ENCODE results near the gene PTCD1.
A peak's percentile ranks its signal among the peaks of the same experiment; 100 is the strongest.

The PTCD1 gene

GRCh38 chr7:99468336-99468918 is 29.8 kb upstream of the PTCD1 start:
- H2AK5ac ChIP-seq (ENCODE audit: low read length, severe bottlenecking): no peak overlapping the region
- no peak overlapping the region for H2BK12ac ChIP-seq (ENCODE audit: low read length in 2 of 2)
- no peak overlapping the region for H2AFZ ChIP-seq (ENCODE audit: low read depth, low read length)
- no peaks in the 10 kb centered on the region for H3K79me1 ChIP-seq (replicated peaks; ENCODE audit: low read length, poor library complexity, severe bottlenecking)
- H3K18ac ChIP-seq (ENCODE audit: low read depth in 1 of 2, low read length in 2 of 2): no peak overlapping the region
- H3K4me1 ChIP-seq (ENCODE audit: control insufficient read depth, insufficient read depth, low read depth, low read length): peaks cover 6% of the 10 kb centered on the region
- H3K9me3 ChIP-seq (ENCODE audit: control insufficient read depth, low read length): no peaks in the 10 kb centered on the region
- no peak overlapping the region for H4K8ac ChIP-seq (ENCODE audit: low read length)
- no peak overlapping the region for H3K23ac ChIP-seq (ENCODE audit: low read length in 2 of 2)
- no peak overlapping the region for H2BK120ac ChIP-seq (ENCODE audit: low read depth, low read length)
- no peaks in the 10 kb centered on the region for H3K27me3 ChIP-seq (ENCODE audit: control insufficient read depth in 1 of 2, insufficient read depth in 1 of 2, low read length in 2 of 2)
- no peak overlapping the region for H2BK5ac ChIP-seq (ENCODE audit: low read depth, low read length, poor library complexity, severe bottlenecking)
- no peak overlapping the region for H3K4me3 ChIP-seq (ENCODE audit: insufficient read depth in 1 of 2, low read depth in 1 of 2, low read length in 2 of 2)
- peaks cover 6% of the 10 kb centered on the region in 2 experiments for H3K36me3 ChIP-seq (ENCODE audit: control insufficient read depth in 1 of 2, insufficient read depth in 2 of 2, low read depth in 1 of 2, low read length in 2 of 2)
- no peak overlapping the region for H3K27ac ChIP-seq (ENCODE audit: low read length, poor library complexity, severe bottlenecking)
- H2BK15ac ChIP-seq (ENCODE audit: low read depth, poor library complexity, severe bottlenecking): no peak overlapping the region
- H3K14ac ChIP-seq (ENCODE audit: low read length in 2 of 2): no peak overlapping the region
- H3K9ac ChIP-seq (ENCODE audit: low read length): no peak overlapping the region
- DNase-seq: no peak
- no peak overlapping the region for H4K91ac ChIP-seq (ENCODE audit: low read length)
- H3K4ac ChIP-seq (ENCODE audit: low read depth in 1 of 2, low read length in 2 of 2): no peak overlapping the region
- WGBS: 94% methylated on average over 29 of the region's 29 CpGs
- H3K4me2 ChIP-seq (ENCODE audit: low read length, poor library complexity, severe bottlenecking): no peak overlapping the region

DNA sequence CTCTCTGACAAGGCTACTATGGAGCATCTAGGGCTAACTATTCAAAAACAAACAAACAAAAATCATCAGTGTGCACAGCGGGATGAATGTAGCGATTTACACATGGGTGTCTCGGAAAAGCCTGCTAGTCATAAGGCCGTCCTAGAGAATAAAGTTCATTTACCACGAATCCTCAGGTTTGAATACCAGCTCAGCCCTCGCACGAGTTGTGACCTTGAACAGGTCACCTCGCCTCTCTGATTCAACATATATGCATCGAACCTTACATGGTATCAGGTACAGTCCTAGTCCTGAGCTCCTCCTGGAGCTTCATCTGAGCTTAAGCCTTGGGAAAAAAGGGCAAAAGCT is 26.8 kb upstream of the PTCD1 start:
- Histone ChIP-seq H4K8ac (ENCODE audit: low read length) (peak overlapping the region; percentile 38), H3K79me1 (replicated peaks; ENCODE audit: low read length, poor library complexity, severe bottlenecking) (no peaks in the 10 kb centered on the region), H2BK12ac (ENCODE audit: low read length in 2 of 2) (no peak overlapping the region), H3K9ac (ENCODE audit: low read length) (peak overlapping the region; percentile 98), H3K4me2 (ENCODE audit: low read length, poor library complexity, severe bottlenecking) (peak overlapping the region; percentile 66), H3K4ac (ENCODE audit: low read depth in 1 of 2, low read length in 2 of 2) (peak overlapping the region in 1 of 2 experiments; percentile 72), H3K23ac (ENCODE audit: low read length in 2 of 2) (no peak overlapping the region), H4K91ac (ENCODE audit: low read length) (peak overlapping the region; percentile 12), H2BK120ac (ENCODE audit: low read depth, low read length) (no peak overlapping the region), H2BK5ac (ENCODE audit: low read depth, low read length, poor library complexity, severe bottlenecking) (no peak overlapping the region), H3K4me1 (ENCODE audit: control insufficient read depth, insufficient read depth, low read depth, low read length) (peaks cover 8% of the 10 kb centered on the region), H2AFZ (ENCODE audit: low read depth, low read length) (peak overlapping the region; percentile 75), H3K36me3 (ENCODE audit: control insufficient read depth in 1 of 2, insufficient read depth in 2 of 2, low read depth in 1 of 2, low read length in 2 of 2) (peaks cover 12 to 16% of the 10 kb centered on the region in 2 experiments), H2BK15ac (ENCODE audit: low read depth, poor library complexity, severe bottlenecking) (no peak overlapping the region), H3K18ac (ENCODE audit: low read depth in 1 of 2, low read length in 2 of 2) (peak overlapping the region in 1 of 2 experiments; percentile 85), H3K27me3 (ENCODE audit: control insufficient read depth in 1 of 2, insufficient read depth in 1 of 2, low read length in 2 of 2) (no peaks in the 10 kb centered on the region), H3K27ac (ENCODE audit: low read length, poor library complexity, severe bottlenecking) (peak overlapping the region; percentile 26), H2AK5ac (ENCODE audit: low read length, severe bottlenecking) (peak overlapping the region; percentile 53), H3K9me3 (ENCODE audit: control insufficient read depth, low read length) (no peaks in the 10 kb centered on the region), H3K14ac (ENCODE audit: low read length in 2 of 2) (peak overlapping the region in 1 of 2 experiments; percentile 91), H3K4me3 (ENCODE audit: insufficient read depth in 1 of 2, low read depth in 1 of 2, low read length in 2 of 2) (peak overlapping the region; percentile 72 to 98)
- DNase-seq: no peak
- 22% methylated on average over 9 of the region's 9 CpGs for WGBS

DNA sequence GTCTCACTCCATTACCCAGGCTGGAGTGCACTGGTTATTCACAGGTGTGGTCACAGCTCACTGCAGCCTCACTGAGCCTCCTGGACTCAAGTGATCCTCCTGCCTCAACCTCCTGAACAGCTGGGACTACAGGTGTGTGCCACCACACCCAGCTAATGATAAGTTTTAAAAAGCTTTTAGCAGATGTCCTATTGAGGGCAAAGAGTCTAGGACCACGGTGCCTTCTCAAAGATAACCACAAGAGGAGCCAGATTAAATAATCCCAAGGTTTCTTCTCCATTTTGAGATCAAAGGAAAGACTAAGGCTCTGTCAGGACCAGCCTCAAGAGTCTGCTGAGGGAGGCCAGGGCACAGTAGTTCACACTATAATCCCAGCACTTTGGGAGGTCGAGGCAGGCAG is 22.6 kb upstream of the PTCD1 start:
- no peak overlapping the region for H4K91ac ChIP-seq (ENCODE audit: low read length)
- H2BK5ac ChIP-seq (ENCODE audit: low read depth, low read length, poor library complexity, severe bottlenecking): no peak overlapping the region
- no peak overlapping the region for H3K18ac ChIP-seq (ENCODE audit: low read depth in 1 of 2, low read length in 2 of 2)
- peaks cover 11% of the 10 kb centered on the region for H3K79me1 ChIP-seq (replicated peaks; ENCODE audit: low read length, poor library complexity, severe bottlenecking)
- peaks cover 9% of the 10 kb centered on the region for H3K4me1 ChIP-seq (ENCODE audit: control insufficient read depth, insufficient read depth, low read depth, low read length)
- H2AK5ac ChIP-seq (ENCODE audit: low read length, severe bottlenecking): no peak overlapping the region
- H2BK120ac ChIP-seq (ENCODE audit: low read depth, low read length): no peak overlapping the region
- H3K23ac ChIP-seq (ENCODE audit: low read length in 2 of 2): no peak overlapping the region
- peaks cover 44 to 58% of the 10 kb centered on the region in 2 experiments for H3K36me3 ChIP-seq (ENCODE audit: control insufficient read depth in 1 of 2, insufficient read depth in 2 of 2, low read depth in 1 of 2, low read length in 2 of 2)
- no peak overlapping the region for H3K4ac ChIP-seq (ENCODE audit: low read depth in 1 of 2, low read length in 2 of 2)
- no peaks in the 10 kb centered on the region for H3K9me3 ChIP-seq (ENCODE audit: control insufficient read depth, low read length)
- no peak overlapping the region for H3K4me3 ChIP-seq (ENCODE audit: insufficient read depth in 1 of 2, low read depth in 1 of 2, low read length in 2 of 2)
- no peak overlapping the region for H3K9ac ChIP-seq (ENCODE audit: low read length)
- 98% methylated on average over 2 of the region's 2 CpGs for WGBS
- no peak overlapping the region for H3K4me2 ChIP-seq (ENCODE audit: low read length, poor library complexity, severe bottlenecking)
- H2BK15ac ChIP-seq (ENCODE audit: low read depth, poor library complexity, severe bottlenecking): no peak overlapping the region
- H3K27ac ChIP-seq (ENCODE audit: low read length, poor library complexity, severe bottlenecking): no peak overlapping the region
- no peaks in the 10 kb centered on the region for H3K27me3 ChIP-seq (ENCODE audit: control insufficient read depth in 1 of 2, insufficient read depth in 1 of 2, low read length in 2 of 2)
- no peak overlapping the region for H3K14ac ChIP-seq (ENCODE audit: low read length in 2 of 2)
- DNase-seq: no peak
- no peak overlapping the region for H4K8ac ChIP-seq (ENCODE audit: low read length)
- no peak overlapping the region for H2BK12ac ChIP-seq (ENCODE audit: low read length in 2 of 2)
- H2AFZ ChIP-seq (ENCODE audit: low read depth, low read length): no peak overlapping the region

DNA sequence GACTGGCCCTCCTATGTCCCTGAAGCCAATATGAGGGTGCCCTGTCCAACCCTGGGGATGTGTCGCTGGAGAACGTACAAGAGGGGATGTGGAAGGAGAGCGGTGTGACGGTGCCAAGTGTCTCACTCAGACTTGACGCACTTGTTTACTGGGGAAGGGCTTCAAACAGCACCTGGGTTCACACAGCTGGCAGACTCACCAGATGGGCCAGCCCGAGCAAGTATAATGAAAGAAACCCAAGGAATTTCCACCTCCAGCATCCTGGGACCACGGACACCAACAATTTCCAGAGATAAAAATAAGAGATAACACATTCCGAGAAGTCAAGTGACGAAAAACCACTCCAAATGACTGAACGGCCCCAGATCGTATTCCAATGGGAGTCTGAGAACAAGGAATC is 22.1 kb upstream of the PTCD1 start:
- no peak overlapping the region for H3K9ac ChIP-seq (ENCODE audit: low read length)
- no peaks in the 10 kb centered on the region for H3K9me3 ChIP-seq (ENCODE audit: control insufficient read depth, low read length)
- H3K4me2 ChIP-seq (ENCODE audit: low read length, poor library complexity, severe bottlenecking): no peak overlapping the region

More for the DNA sequence above, 22.1 kb upstream of the PTCD1 start:
- Histone ChIP-seq H2BK5ac (ENCODE audit: low read depth, low read length, poor library complexity, severe bottlenecking) (no peak overlapping the region), H3K27me3 (ENCODE audit: control insufficient read depth in 1 of 2, insufficient read depth in 1 of 2, low read length in 2 of 2) (no peaks in the 10 kb centered on the region), H3K18ac (ENCODE audit: low read depth in 1 of 2, low read length in 2 of 2) (no peak overlapping the region), H3K4me1 (ENCODE audit: control insufficient read depth, insufficient read depth, low read depth, low read length) (peaks cover 9% of the 10 kb centered on the region), H3K4me3 (ENCODE audit: insufficient read depth in 1 of 2, low read depth in 1 of 2, low read length in 2 of 2) (no peak overlapping the region), H2AFZ (ENCODE audit: low read depth, low read length) (no peak overlapping the region), H4K8ac (ENCODE audit: low read length) (no peak overlapping the region), H4K91ac (ENCODE audit: low read length) (no peak overlapping the region), H2AK5ac (ENCODE audit: low read length, severe bottlenecking) (no peak overlapping the region), H3K27ac (ENCODE audit: low read length, poor library complexity, severe bottlenecking) (no peak overlapping the region), H3K23ac (ENCODE audit: low read length in 2 of 2) (no peak overlapping the region), H3K14ac (ENCODE audit: low read length in 2 of 2) (no peak overlapping the region), H3K79me1 (replicated peaks; ENCODE audit: low read length, poor library complexity, severe bottlenecking) (peaks cover 11% of the 10 kb centered on the region), H3K36me3 (ENCODE audit: control insufficient read depth in 1 of 2, insufficient read depth in 2 of 2, low read depth in 1 of 2, low read length in 2 of 2) (peaks cover 50 to 64% of the 10 kb centered on the region in 2 experiments), H2BK120ac (ENCODE audit: low read depth, low read length) (no peak overlapping the region), H3K4ac (ENCODE audit: low read depth in 1 of 2, low read length in 2 of 2) (no peak overlapping the region), H2BK15ac (ENCODE audit: low read depth, poor library complexity, severe bottlenecking) (no peak overlapping the region), H2BK12ac (ENCODE audit: low read length in 2 of 2) (no peak overlapping the region)
- 95% methylated on average over 11 of the region's 11 CpGs for WGBS
- no peak for DNase-seq
